WERI-Rb-1 (cell line): ENCODE measurements around the gene TTC13.

Experiments used
- DNase-seq: peaks from one replicate; pipeline ENCODE4 v3.0.0-alpha.2; 2020
- H3K27ac ChIP-seq: fragments of 250-450 bp; sonication (Bioruptor Pico); 2 replicates; pipeline ENCODE4 v1.5.1; 2020; ENCODE audit warnings: mild to moderate bottlenecking, moderate library complexity
- H3K27me3 ChIP-seq: fragments of 250-450 bp; sonication (Bioruptor Pico); 2 replicates; pipeline ENCODE4 v1.5.1; 2021; ENCODE audit warnings: mild to moderate bottlenecking, low read depth, moderate library complexity; ENCODE audit not compliant: insufficient read depth, severe bottlenecking
- H3K36me3 ChIP-seq: fragments of 250-450 bp; sonication (Bioruptor Pico); 2 replicates; pipeline ENCODE4 v1.5.1; 2020; ENCODE audit warnings: mild to moderate bottlenecking, moderate library complexity
- H3K4me3 ChIP-seq: 2 replicates; pipeline ENCODE4 v1.5.1; 2011; ENCODE audit warnings: low read depth, mild to moderate bottlenecking, control low read depth, low read length
- H3K9me3 ChIP-seq: fragments of 250-450 bp; sonication (Bioruptor Pico); 2 replicates; pipeline ENCODE4 v1.5.1; 2021; ENCODE audit warnings: mild to moderate bottlenecking, moderate library complexity; ENCODE audit not compliant: severe bottlenecking
- CTCF ChIP-seq: IDR thresholded peaks from 2 replicates; pipeline ENCODE4 v1.5.1; 2011; ENCODE audit warnings: low read depth, mild to moderate bottlenecking, control low read depth, inconsistent platforms, low read length

Gene TTC13

GRCh38 chr1:230958370-230958769 lies 20.3 kb downstream of the TTC13 start:
- no peak for DNase-seq
- H3K27me3 ChIP-seq, result no peaks in the 10 kb centered on the region
- peaks cover 9% of the 10 kb centered on the region for H3K36me3 ChIP-seq
- TF ChIP-seq CTCF, result no peak
- no peak overlapping the region for H3K4me3 ChIP-seq
- H3K9me3 ChIP-seq, result no peaks in the 10 kb centered on the region
- H3K27ac ChIP-seq, result no peak overlapping the region

- no peaks in the 10 kb centered on the region for H3K27me3 ChIP-seq
- DNase-seq, result no peak
- H3K4me3 ChIP-seq, result no peak overlapping the region
- TF ChIP-seq CTCF, result no peak
- H3K9me3 ChIP-seq, result no peaks in the 10 kb centered on the region
- peaks cover 15% of the 10 kb centered on the region for H3K36me3 ChIP-seq
- no peak overlapping the region for H3K27ac ChIP-seq
Observed at GRCh38 chr1:230957580-230957989, 21.1 kb downstream of the TTC13 start.

- Histone ChIP-seq H3K36me3 (peaks cover 14% of the 10 kb centered on the region), H3K9me3 (no peaks in the 10 kb centered on the region), H3K27ac (no peak overlapping the region), H3K27me3 (no peaks in the 10 kb centered on the region), H3K4me3 (no peak overlapping the region)
- no peak for DNase-seq
- no peak for TF ChIP-seq CTCF
Observed at GRCh38 chr1:230950404-230950803, 28.3 kb downstream of the TTC13 start.

GRCh38 chr1:230948903-230949302 lies 29.8 kb downstream of the TTC13 start:
- no peak for DNase-seq
- Histone ChIP-seq H3K27me3 (no peaks in the 10 kb centered on the region), H3K36me3 (peaks cover 14% of the 10 kb centered on the region)

GRCh38 chr1:230948301-230948700 lies 30.4 kb downstream of the TTC13 start:
- no peaks in the 10 kb centered on the region for H3K27me3 ChIP-seq
- no peak for TF ChIP-seq CTCF
- DNase-seq, result no peak
- H3K27ac ChIP-seq, result no peak overlapping the region
- H3K36me3 ChIP-seq, result peaks cover 8% of the 10 kb centered on the region
- no peak overlapping the region for H3K4me3 ChIP-seq
- H3K9me3 ChIP-seq, result no peaks in the 10 kb centered on the region

More at GRCh38 chr1:230948903-230949302, 29.8 kb downstream of the TTC13 start:
- H3K4me3 ChIP-seq, result no peak overlapping the region
- TF ChIP-seq CTCF, result no peak
- no peaks in the 10 kb centered on the region for H3K9me3 ChIP-seq
- H3K27ac ChIP-seq, result no peak overlapping the region

- no peaks in the 10 kb centered on the region for H3K27me3 ChIP-seq
- no peak for TF ChIP-seq CTCF
- H3K27ac ChIP-seq, result no peak overlapping the region
- no peak for DNase-seq
- H3K4me3 ChIP-seq, result no peak overlapping the region
- no peaks in the 10 kb centered on the region for H3K36me3 ChIP-seq
- H3K9me3 ChIP-seq, result no peaks in the 10 kb centered on the region
Observed at GRCh38 chr1:230943048-230943593, 35.5 kb downstream of the TTC13 start.
